ENCODE measurements around the gene CANT1. TPM values are rescaled to one million over a fixed set of nuclear protein-coding genes. Genes with fewer than 3 reads are reported as not detected.
"Not testable (repeated sequence)": the region's sequence is repeated elsewhere in the genome, so short reads cannot be mapped to it uniquely, and the experiment has no call there.

Gene CANT1
- total RNA-seq, 1 experiment from 2014 or later, result 33.0 TPM

GRCh38 chr17:79022507-79022991 is 13.0 kb upstream of the CANT1 start:
- no peaks in the 10 kb centered on the region for H4K20me1 ChIP-seq (ENCODE audit: control insufficient read depth, insufficient read depth, insufficient read length)
- no peak overlapping the region for H2AFZ ChIP-seq (ENCODE audit: low read length)
- no peak overlapping the region for H4K91ac ChIP-seq (ENCODE audit: insufficient read length, low read depth, low read length)
- H3K27ac ChIP-seq (ENCODE audit: insufficient read length, low read depth, low read length), result no peak overlapping the region
- H3K9ac ChIP-seq (ENCODE audit: extremely low read depth, insufficient read length, low read length), result no peak overlapping the region
- no peak overlapping the region for H2BK20ac ChIP-seq (ENCODE audit: low read depth, low read length, poor library complexity, severe bottlenecking)
- peaks cover 36% of the 10 kb centered on the region; the same call in 1 of the 2 replicates for H3K27me3 ChIP-seq (ENCODE audit: insufficient read depth, low read length)
- H4K5ac ChIP-seq (ENCODE audit: insufficient read length, low read depth, low read length), result no peak overlapping the region
- H3K14ac ChIP-seq (ENCODE audit: insufficient read depth, low read length), result no peak overlapping the region
- no peak overlapping the region for H2BK120ac ChIP-seq (ENCODE audit: low read depth, low read length, poor library complexity, severe bottlenecking)
- H3K4me2 ChIP-seq (ENCODE audit: insufficient read depth, insufficient read length, low read length), result no peak overlapping the region
- no peak overlapping the region for H3K56ac ChIP-seq (ENCODE audit: insufficient read length, low read depth, low read length)
- H3K23ac ChIP-seq (ENCODE audit: insufficient read length, low read depth, low read length), result no peak overlapping the region
- Mint-ChIP-seq H3K27ac (no peak overlapping the region), H3K36me3 (ENCODE audit: insufficient read depth in 1 of 3, low read depth in 3 of 3) (no peaks in the 10 kb centered on the region; a peak in 1 of 7 replicates), H3K27me3 (ENCODE audit: low read depth) (peaks cover 99% of the 10 kb centered on the region), H3K4me1 (peaks cover 11 to 25% of the 10 kb centered on the region in 2 experiments), H3K4me3 (no peak overlapping the region), H3K9me3 (no peaks in the 10 kb centered on the region)
- TF ChIP-seq, protein P1, sequence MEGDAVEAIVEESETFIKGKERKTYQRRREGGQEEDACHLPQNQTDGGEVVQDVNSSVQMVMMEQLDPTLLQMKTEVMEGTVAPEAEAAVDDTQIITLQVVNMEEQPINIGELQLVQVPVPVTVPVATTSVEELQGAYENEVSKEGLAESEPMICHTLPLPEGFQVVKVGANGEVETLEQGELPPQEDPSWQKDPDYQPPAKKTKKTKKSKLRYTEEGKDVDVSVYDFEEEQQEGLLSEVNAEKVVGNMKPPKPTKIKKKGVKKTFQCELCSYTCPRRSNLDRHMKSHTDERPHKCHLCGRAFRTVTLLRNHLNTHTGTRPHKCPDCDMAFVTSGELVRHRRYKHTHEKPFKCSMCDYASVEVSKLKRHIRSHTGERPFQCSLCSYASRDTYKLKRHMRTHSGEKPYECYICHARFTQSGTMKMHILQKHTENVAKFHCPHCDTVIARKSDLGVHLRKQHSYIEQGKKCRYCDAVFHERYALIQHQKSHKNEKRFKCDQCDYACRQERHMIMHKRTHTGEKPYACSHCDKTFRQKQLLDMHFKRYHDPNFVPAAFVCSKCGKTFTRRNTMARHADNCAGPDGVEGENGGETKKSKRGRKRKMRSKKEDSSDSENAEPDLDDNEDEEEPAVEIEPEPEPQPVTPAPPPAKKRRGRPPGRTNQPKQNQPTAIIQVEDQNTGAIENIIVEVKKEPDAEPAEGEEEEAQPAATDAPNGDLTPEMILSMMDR (conservative IDR thresholded peaks at IDR 0.05), result no peak
- no peak overlapping the region for H4K8ac ChIP-seq (replicated peaks; ENCODE audit: insufficient read length, low read depth, low read length)
- no peak for DNase-seq
- H3K23me2 ChIP-seq (ENCODE audit: insufficient read length, low read depth, low read length, poor library complexity, severe bottlenecking), result peaks cover 13% of the 10 kb centered on the region
- no peak overlapping the region for H2BK15ac ChIP-seq (ENCODE audit: low read depth, low read length)
- H3K4me1 ChIP-seq (ENCODE audit: insufficient read depth, low read length), result no peaks in the 10 kb centered on the region
- no peak overlapping the region for H3T11ph ChIP-seq (ENCODE audit: low read length)
- no peak overlapping the region for H2BK12ac ChIP-seq (ENCODE audit: insufficient read length, low read depth, low read length)
- no peak overlapping the region for H3K18ac ChIP-seq (ENCODE audit: insufficient read length, low read depth, low read length)
- no peak overlapping the region for H3K4ac ChIP-seq (ENCODE audit: low read depth, low read length)
- H3K79me1 ChIP-seq (ENCODE audit: insufficient read depth, low read depth, low read length, poor library complexity, severe bottlenecking), result no peaks in the 10 kb centered on the region
- WGBS (ENCODE audit: extremely low coverage, insufficient read length, low lambda C conversion rate), result no CpG with 5 or more reads among the region's 9 CpGs
- H3K9me3 ChIP-seq (ENCODE audit: control insufficient read depth, low read depth, low read length), result no peaks in the 10 kb centered on the region
- no peak overlapping the region for H2AK5ac ChIP-seq (ENCODE audit: insufficient read length, low read length)
- H2BK5ac ChIP-seq (ENCODE audit: insufficient read length, low read length), result no peak overlapping the region
- no peaks in the 10 kb centered on the region for H3K79me2 ChIP-seq (ENCODE audit: insufficient read depth, low read length)

- not testable (repeated sequence) for H3K27ac Mint-ChIP-seq; H4K5ac ChIP-seq (ENCODE audit: insufficient read length, low read depth, low read length); H2BK120ac ChIP-seq (ENCODE audit: low read depth, low read length, poor library complexity, severe bottlenecking); DNase-seq; H4K20me1 ChIP-seq (ENCODE audit: control insufficient read depth, insufficient read depth, insufficient read length); H2BK5ac ChIP-seq (ENCODE audit: insufficient read length, low read length); H3K4me3 Mint-ChIP-seq; H2BK15ac ChIP-seq (ENCODE audit: low read depth, low read length); H3K4me2 ChIP-seq (ENCODE audit: insufficient read depth, insufficient read length, low read length); H2BK20ac ChIP-seq (ENCODE audit: low read depth, low read length, poor library complexity, severe bottlenecking); H3K9me3 Mint-ChIP-seq; H3K36me3 Mint-ChIP-seq (ENCODE audit: insufficient read depth in 1 of 3, low read depth in 3 of 3); H3K4me1 ChIP-seq (ENCODE audit: insufficient read depth, low read length); H3K23ac ChIP-seq (ENCODE audit: insufficient read length, low read depth, low read length); H3K79me1 ChIP-seq (ENCODE audit: insufficient read depth, low read depth, low read length, poor library complexity, severe bottlenecking); H3K79me2 ChIP-seq (ENCODE audit: insufficient read depth, low read length); H4K8ac ChIP-seq (replicated peaks; ENCODE audit: insufficient read length, low read depth, low read length); H3K4ac ChIP-seq (ENCODE audit: low read depth, low read length); H3K18ac ChIP-seq (ENCODE audit: insufficient read length, low read depth, low read length); H4K91ac ChIP-seq (ENCODE audit: insufficient read length, low read depth, low read length); H3K9me3 ChIP-seq (ENCODE audit: control insufficient read depth, low read depth, low read length); H3T11ph ChIP-seq (ENCODE audit: low read length); H3K27ac ChIP-seq (ENCODE audit: insufficient read length, low read depth, low read length); H2BK12ac ChIP-seq (ENCODE audit: insufficient read length, low read depth, low read length); H2AFZ ChIP-seq (ENCODE audit: low read length); H2AK5ac ChIP-seq (ENCODE audit: insufficient read length, low read length); H3K9ac ChIP-seq (ENCODE audit: extremely low read depth, insufficient read length, low read length); H3K14ac ChIP-seq (ENCODE audit: insufficient read depth, low read length); H3K56ac ChIP-seq (ENCODE audit: insufficient read length, low read depth, low read length)
- no CpG with 5 or more reads among the region's 2 CpGs for WGBS (ENCODE audit: extremely low coverage, insufficient read length, low lambda C conversion rate)
- Histone ChIP-seq H3K23me2 (ENCODE audit: insufficient read length, low read depth, low read length, poor library complexity, severe bottlenecking) (peaks cover 13% of the 10 kb centered on the region), H3K27me3 (ENCODE audit: insufficient read depth, low read length) (peaks cover 36% of the 10 kb centered on the region; the same call in 1 of the 2 replicates)
- H3K4me1 Mint-ChIP-seq, result peaks cover 15 to 26% of the 10 kb centered on the region in 2 experiments
- peaks cover 99% of the 10 kb centered on the region for H3K27me3 Mint-ChIP-seq (ENCODE audit: low read depth)
Measured at GRCh38 chr17:79021929-79022328, 12.4 kb upstream of the CANT1 start.
